Neural crest cell (in vitro differentiated cells): Measurements from ENCODE around the gene TMEM72. TPM values are rescaled to one million over a fixed set of nuclear protein-coding genes. Genes with fewer than 3 reads are reported as not detected.

Experiments
- DNase-seq: peaks from one replicate; pipeline ENCODE4 v3.0.0; 2021; ENCODE audit warnings: low read depth, mixed read lengths, low spot score
- H3K27ac Mint-ChIP-seq: one replicate; pipeline ENCODE4 v1.8.0; 2021; ENCODE audit warnings: mild to moderate bottlenecking, mixed read lengths; ENCODE audit not compliant: unreplicated experiment
- H3K27me3 Mint-ChIP-seq: 2 replicates; pipeline ENCODE4 v1.8.0; 2021; ENCODE audit warnings: low read depth, mild to moderate bottlenecking, mixed read lengths
- H3K36me3 Mint-ChIP-seq: 2 replicates; pipeline ENCODE4 v1.8.0; 2021; ENCODE audit warnings: low read depth, mild to moderate bottlenecking, mixed read lengths
- H3K4me1 Mint-ChIP-seq: 2 replicates; pipeline ENCODE4 v1.8.0; 2021; ENCODE audit warnings: mixed read lengths
- H3K4me3 Mint-ChIP-seq: one replicate; pipeline ENCODE4 v1.8.0; 2021; ENCODE audit warnings: mild to moderate bottlenecking, mixed read lengths
- H3K9me3 Mint-ChIP-seq: 2 replicates; pipeline ENCODE4 v1.8.0; 2021; ENCODE audit warnings: mixed read lengths
- CTCF ChIP-seq: fragments of 200-600 bp; sonication (generic); conservative IDR thresholded peaks from 2 replicates; pipeline ENCODE4 v1.5.0; 2021; ENCODE audit warnings: antibody characterized with exemption, mild to moderate bottlenecking
- total RNA-seq: library from RNA; stranded (reverse); gene quantifications from 2 replicates; pipeline ENCODE4 v1.2.1, GENCODE V29; 2021

TMEM72 gene
- total RNA-seq, 1 donor from 2014 or later, result not detected

GRCh38 chr10:44911951-44912350 is 814 bp downstream of the TMEM72 start:
- Mint-ChIP-seq H3K27ac (no peak overlapping the region), H3K36me3 (peaks cover under 1% of the 10 kb centered on the region), H3K9me3 (no peaks in the 10 kb centered on the region), H3K4me1 (peaks cover 35% of the 10 kb centered on the region), H3K27me3 (no peaks in the 10 kb centered on the region), H3K4me3 (no peak overlapping the region)
- no peak for TF ChIP-seq CTCF
- no peak for DNase-seq

- no peak for TF ChIP-seq CTCF
- H3K4me1 Mint-ChIP-seq, result peaks cover 26% of the 10 kb centered on the region
- peaks cover 7% of the 10 kb centered on the region for H3K36me3 Mint-ChIP-seq
- DNase-seq, result no peak
- no peaks in the 10 kb centered on the region for H3K27me3 Mint-ChIP-seq
- H3K9me3 Mint-ChIP-seq, result peaks cover 11% of the 10 kb centered on the region
- H3K27ac Mint-ChIP-seq, result no peak overlapping the region
- H3K4me3 Mint-ChIP-seq, result no peak overlapping the region
Observed at GRCh38 chr10:44913350-44914081, 2.4 kb downstream of the TMEM72 start.

- Mint-ChIP-seq H3K36me3 (peaks cover 7% of the 10 kb centered on the region), H3K4me3 (no peak overlapping the region), H3K27me3 (no peaks in the 10 kb centered on the region), H3K9me3 (peaks cover 11% of the 10 kb centered on the region), H3K27ac (no peak overlapping the region), H3K4me1 (peaks cover 20% of the 10 kb centered on the region)
- TF ChIP-seq CTCF, result no peak
- DNase-seq, result no peak
Observed at GRCh38 chr10:44914891-44915290, 3.8 kb downstream of the TMEM72 start.

DNA sequence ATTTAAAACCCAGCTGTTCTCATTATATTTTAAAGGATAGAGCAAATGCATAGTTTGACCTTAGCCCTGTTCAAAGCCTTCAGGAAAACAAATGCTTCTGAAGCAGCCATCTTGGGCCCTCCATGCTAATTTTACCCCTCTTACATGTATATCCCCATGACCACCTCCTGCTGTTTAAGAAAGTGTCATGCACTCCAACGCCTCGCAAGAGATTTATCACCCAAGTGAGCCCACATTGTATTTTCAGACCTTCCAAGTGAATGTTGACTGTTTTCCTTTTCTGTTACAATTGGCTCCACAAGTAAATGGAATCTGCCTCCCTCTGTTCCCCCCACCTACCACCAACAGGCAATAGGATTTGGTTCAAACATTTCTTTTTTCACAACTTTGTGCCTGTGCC is 5.3 kb downstream of the TMEM72 start:
- H3K9me3 Mint-ChIP-seq, result peaks cover 11% of the 10 kb centered on the region
- H3K4me1 Mint-ChIP-seq, result peaks cover 7% of the 10 kb centered on the region
- no peaks in the 10 kb centered on the region for H3K27me3 Mint-ChIP-seq
- TF ChIP-seq CTCF, result no peak
- no peak overlapping the region for H3K27ac Mint-ChIP-seq
- H3K4me3 Mint-ChIP-seq, result no peak overlapping the region
- no peak for DNase-seq
- peaks cover 7% of the 10 kb centered on the region for H3K36me3 Mint-ChIP-seq

DNA sequence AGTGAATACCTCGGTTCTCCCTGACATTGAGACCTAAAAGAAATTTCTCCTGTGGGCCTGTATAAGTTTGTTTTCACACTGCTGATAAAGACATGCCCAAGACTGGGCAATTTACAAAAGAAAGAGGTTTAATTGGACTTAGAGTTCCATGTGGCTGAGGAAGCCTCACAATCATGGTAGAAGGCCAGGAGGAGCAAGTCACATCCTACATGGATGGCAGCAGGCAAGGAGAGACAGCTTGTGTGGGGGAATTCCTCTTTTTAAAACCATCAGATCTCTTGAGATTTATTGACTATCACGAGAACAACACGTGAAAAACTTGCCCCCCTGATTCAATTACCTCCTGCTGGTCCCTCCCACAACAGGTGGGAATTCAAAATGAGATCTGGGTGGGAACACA is 6.7 kb downstream of the TMEM72 start:
- no peaks in the 10 kb centered on the region for H3K27me3 Mint-ChIP-seq
- peaks cover 7% of the 10 kb centered on the region for H3K36me3 Mint-ChIP-seq
- no peak overlapping the region for H3K4me3 Mint-ChIP-seq

More for the DNA sequence above, 6.7 kb downstream of the TMEM72 start:
- DNase-seq, result no peak
- TF ChIP-seq CTCF, result no peak
- H3K9me3 Mint-ChIP-seq, result peaks cover 11% of the 10 kb centered on the region
- peaks cover 7% of the 10 kb centered on the region for H3K4me1 Mint-ChIP-seq
- peak overlapping the region; percentile 54 for H3K27ac Mint-ChIP-seq
